NCI-H748 (cell line): Measurements from ENCODE around the gene CNTN5.

Experiments
- DNase-seq: peaks from one replicate; lab custom pipeline; 2025; ENCODE audit not compliant: unreplicated experiment; lab: John Stamatoyannopoulos, UW

CNTN5 gene

GRCh38 chr11:99887481-99887880 lies 866.7 kb downstream of the CNTN5 start:
- no peak for DNase-seq

- peak; percentile 79 for DNase-seq
Observed at GRCh38 chr11:99893811-99894210, 873.1 kb downstream of the CNTN5 start.

DNA sequence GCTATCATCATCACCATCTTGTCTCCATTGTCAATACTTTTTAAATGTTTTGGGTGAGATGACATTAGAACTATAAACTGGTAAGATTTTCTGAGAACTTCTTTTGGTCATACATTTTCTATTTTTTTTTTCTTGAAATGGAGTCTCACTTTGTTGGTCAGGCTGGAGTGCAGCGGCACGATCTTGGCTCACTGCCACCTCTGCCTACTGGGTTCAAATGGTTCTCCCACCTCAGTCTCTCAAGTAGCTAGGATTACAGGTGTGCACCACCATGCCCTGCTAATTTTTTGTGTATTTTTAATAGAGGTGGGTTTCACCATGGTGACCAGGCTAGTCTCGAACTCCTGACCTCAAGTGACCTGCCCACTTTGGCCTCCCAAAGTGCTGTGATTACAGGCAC lies 880.4 kb downstream of the CNTN5 start:
- no peak for DNase-seq

DNA sequence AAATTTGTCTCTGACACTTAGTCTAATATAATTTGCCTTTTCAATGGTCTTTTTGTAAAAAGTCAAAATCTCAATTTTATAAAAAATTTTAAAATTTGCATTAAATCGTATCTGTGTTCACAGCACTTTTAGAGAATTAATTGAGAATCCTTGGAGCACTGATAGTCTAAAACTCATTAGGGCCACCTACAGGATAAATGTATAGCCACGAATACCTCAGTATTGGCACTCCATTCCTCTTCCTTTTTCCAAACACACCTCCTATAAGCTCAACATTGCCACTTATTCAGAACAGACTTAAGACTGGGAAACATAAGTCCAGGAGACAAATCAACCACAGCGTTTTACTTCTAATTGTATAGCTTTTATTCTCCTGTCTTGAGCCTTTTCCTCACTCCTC lies 890.4 kb downstream of the CNTN5 start:
- peak; percentile 25 for DNase-seq

GRCh38 chr11:99916078-99916477 lies 895.3 kb downstream of the CNTN5 start:
- no peak for DNase-seq

DNA sequence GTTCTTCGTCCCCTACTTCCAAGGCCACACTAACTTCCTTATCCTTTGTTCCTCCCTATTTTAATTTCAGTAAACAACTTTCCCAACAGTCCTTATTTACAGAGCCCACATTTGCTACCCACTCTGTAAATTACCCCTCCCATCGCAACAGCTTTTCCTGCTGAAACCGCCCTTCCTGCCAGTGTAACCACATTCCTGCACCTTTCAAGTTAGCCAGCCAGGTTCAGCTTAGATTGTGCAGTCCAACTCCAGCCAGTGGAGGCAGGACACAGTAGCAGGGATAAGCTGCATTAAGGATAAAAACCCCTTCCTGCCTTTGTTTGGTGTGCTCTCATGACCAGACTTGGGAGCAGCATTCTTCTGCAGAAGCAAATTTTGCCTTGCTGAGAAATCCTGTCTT lies 898.0 kb downstream of the CNTN5 start:
- DNase-seq, result no peak

GRCh38 chr11:99920956-99921355 lies 900.2 kb downstream of the CNTN5 start:
- no peak for DNase-seq

GRCh38 chr11:99925968-99926367 lies 905.2 kb downstream of the CNTN5 start:
- no peak for DNase-seq

DNA sequence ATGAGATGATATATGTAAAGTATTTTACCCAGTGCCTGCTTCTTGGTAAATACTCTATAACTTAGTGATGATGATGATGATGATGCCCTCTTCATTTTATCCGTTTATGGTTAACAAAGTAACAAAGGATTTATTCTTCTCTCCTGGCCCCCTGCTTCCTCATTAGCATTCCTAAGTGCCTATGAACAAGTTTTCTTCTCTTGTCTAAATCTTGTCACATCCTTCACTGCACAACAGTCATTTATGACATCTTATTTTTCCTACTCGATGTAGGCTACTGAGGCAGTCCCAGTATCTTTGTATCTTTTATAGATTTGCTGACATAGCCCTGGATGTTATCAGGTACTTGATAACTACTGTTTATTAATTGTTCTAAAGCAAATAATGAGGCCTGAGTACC lies 911.9 kb downstream of the CNTN5 start:
- DNase-seq, result no peak

GRCh38 chr11:99934008-99934407 lies 913.3 kb downstream of the CNTN5 start:
- DNase-seq, result no peak

- peak; percentile 65 for DNase-seq
Observed at GRCh38 chr11:99937330-99937729, 916.6 kb downstream of the CNTN5 start.

GRCh38 chr11:99952816-99953215 lies 932.1 kb downstream of the CNTN5 start:
- DNase-seq, result no peak

DNA sequence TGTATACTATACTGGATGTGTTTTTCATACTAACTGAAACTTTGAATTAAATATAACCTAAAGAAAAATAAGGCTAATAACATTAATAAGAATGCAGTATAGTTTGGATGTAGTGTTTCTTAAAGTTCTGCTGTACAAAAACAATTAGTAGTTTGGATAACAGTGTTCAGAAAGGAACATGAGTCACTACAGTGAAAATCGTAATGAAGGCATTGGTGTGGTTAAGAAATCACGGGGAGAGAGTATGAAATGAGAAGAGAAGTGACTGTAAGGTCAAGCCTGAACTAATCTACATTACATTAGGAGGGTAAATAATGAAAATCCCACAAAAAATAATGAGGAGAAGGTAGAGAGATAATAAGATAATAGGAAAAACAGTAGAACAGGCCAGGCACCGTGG lies 939.8 kb downstream of the CNTN5 start:
- no peak for DNase-seq

GRCh38 chr11:99968336-99968735 lies 947.6 kb downstream of the CNTN5 start:
- DNase-seq, result no peak

DNA sequence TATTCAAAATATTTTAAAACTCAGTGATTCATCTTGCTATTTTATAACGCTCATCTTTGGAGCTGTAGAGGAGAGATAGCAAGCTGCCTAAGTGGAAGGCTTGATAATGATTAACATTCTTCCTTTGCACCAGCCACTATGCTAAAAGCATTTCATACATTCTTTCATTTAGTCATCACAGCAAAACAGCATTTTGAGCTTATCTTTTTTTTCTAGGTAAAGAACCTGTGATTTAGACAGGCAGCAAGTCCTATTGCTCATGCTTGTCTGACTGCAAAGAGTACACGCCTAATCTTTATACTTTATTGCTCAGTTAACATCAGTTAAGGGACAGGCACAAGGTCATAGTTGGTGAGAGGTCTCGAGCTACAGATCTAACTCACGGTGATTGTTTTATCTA lies 953.2 kb downstream of the CNTN5 start:
- no peak for DNase-seq

- peak; percentile 51 for DNase-seq
Observed at GRCh38 chr11:99979042-99979441, 958.3 kb downstream of the CNTN5 start.

DNA sequence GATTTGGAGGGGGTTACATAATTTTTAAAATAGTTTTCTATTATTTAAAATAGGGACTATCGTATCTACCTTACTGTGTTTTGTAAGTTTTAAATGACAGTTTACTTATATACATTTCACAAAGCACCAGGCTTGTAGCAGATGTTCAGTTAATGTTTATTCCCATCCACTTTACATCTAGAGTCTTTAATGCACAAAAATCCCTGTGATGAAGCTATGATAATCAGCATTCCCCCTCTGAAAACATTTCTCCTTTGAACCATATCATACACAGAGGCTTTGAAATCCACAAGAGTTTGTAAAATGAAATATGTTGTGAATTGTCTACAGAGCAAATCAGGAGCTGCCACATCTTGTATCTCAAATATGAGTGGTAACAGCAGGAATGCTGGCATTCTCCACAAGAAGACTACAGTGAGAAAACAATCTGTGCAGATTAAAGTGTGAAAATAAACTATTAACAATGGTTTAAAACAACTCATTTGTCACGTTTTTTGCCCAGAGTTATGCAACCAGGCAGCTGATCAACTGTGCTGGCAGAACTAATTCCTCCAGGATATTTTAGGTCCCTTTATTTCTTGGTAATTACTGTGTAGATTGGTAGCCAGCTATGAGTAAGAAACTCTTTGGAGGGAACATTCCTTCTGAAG lies 967.2 kb downstream of the CNTN5 start:
- DNase-seq, result no peak

DNA sequence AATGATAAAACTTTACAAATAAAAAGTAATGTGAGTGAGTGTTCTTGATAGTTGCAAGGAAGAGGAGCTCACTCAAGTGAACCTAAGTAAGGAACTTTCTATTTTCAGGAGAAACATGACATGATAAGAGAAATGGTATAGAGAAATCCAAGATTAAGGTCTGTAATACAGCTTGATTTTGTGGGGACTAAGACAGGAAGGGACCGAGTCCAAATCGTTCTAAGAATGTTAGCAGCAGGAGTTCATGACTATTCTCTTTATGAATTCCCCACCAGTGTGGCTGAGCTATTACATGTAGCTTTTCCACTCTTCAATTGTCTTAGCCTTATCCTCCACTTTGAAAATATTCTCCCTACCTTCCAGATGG lies 967.7 kb downstream of the CNTN5 start:
- DNase-seq, result no peak

- no peak for DNase-seq
Observed at GRCh38 chr11:100003985-100004384, 983.2 kb downstream of the CNTN5 start.

DNA sequence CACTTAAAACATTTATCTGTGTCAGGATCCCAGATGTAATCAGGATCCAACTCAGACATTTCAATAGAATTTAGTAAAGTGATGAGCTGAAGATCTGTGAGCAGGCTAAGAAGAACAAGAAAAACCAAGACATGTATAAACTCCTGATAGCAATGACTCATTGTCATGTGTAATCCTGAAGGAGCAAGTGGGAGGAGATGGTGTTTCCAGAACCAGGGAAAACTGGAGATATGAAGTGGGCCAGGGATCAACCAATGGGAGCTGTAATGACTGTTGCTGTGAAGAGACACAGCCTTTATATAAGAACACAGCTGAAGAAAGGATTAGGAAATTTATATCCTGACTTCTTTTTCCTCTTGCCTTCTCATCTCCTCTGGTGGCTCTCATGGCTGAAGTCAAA lies 983.8 kb downstream of the CNTN5 start:
- no peak for DNase-seq

DNA sequence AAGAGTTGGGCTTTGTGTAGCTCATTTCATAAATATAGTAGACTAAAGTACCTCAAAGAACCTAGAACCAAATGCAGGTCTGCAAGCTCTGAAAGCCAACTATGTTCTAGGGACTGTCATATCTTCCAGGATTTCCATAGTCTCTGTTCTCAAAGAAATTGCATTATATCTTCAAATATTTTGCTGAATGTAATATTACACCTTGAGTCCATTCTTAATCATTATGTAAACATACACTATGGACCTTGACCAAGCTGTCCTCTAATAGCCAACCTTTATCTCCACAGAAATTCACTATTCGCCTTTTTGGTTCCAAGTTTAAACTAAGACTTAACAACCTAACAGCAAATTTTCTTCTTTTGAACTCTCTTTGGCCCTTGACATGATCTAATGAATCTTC lies 987.7 kb downstream of the CNTN5 start:
- no peak for DNase-seq

GRCh38 chr11:100009728-100010127 lies 989.0 kb downstream of the CNTN5 start:
- peak; percentile 30 for DNase-seq

GRCh38 chr11:100010393-100010792 lies 989.6 kb downstream of the CNTN5 start:
- DNase-seq, result peak; percentile 18

DNA sequence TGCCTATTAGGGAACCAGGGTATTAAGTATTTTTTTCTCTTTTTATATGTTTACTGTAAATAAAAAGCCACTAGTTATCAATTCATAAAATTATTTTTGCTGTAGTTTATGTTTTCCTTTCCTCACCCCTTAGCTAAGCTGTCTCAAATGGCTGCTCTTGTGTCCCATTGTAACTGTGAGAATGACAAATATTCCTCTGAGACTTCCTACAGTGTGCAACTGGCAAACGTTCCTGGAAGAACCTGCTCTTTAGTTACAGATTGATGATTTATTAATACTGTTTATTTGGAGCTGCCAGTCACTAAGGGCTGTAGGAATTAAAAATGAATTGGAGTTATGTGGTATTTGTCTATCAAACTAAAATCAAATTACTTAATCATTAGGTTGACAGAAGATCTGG lies 990.9 kb downstream of the CNTN5 start:
- DNase-seq, result no peak
